NOMO-1 treated with dmso at 0.1 percent for 144 hours (cell line): ENCODE measurements around the gene LAMA4.

ENCODE experiments used
- DNase-seq: peaks from one replicate; lab custom pipeline; 2025; ENCODE audit not compliant: unreplicated experiment; lab: John Stamatoyannopoulos, UW

LAMA4 gene

DNA sequence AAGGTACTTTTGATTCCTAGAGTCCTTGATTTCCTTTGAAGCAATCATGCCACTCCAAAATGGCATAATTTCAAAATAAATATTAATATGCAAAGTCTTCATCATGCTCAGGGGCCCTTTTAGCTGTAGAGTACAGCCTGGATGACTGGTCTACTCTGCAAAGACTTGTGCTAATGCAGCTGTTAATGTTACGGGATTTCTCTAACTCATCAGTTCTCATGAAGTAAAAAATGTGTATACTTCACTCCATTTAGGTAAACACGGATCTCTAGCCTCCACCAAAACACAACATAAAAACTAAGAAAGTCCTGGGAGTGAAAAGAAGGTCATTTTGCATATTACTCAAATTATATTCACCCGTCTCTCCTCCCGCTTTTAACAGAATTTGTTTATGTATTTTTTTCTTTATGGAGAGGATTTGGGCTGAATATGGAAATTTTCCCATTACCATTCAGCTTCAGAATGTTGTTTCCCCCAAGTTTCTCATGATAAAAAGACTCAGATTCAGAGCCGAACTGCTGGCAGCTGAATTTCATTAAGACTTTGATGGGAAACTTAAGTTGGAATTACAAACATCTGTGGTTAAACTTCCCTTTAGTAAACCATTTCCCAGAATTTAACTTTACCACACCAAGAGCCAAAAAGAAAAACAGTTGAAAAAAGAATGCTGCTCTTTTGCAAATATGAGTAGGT is 8.7 kb downstream of the LAMA4 start:
- DNase-seq = no peak

DNA sequence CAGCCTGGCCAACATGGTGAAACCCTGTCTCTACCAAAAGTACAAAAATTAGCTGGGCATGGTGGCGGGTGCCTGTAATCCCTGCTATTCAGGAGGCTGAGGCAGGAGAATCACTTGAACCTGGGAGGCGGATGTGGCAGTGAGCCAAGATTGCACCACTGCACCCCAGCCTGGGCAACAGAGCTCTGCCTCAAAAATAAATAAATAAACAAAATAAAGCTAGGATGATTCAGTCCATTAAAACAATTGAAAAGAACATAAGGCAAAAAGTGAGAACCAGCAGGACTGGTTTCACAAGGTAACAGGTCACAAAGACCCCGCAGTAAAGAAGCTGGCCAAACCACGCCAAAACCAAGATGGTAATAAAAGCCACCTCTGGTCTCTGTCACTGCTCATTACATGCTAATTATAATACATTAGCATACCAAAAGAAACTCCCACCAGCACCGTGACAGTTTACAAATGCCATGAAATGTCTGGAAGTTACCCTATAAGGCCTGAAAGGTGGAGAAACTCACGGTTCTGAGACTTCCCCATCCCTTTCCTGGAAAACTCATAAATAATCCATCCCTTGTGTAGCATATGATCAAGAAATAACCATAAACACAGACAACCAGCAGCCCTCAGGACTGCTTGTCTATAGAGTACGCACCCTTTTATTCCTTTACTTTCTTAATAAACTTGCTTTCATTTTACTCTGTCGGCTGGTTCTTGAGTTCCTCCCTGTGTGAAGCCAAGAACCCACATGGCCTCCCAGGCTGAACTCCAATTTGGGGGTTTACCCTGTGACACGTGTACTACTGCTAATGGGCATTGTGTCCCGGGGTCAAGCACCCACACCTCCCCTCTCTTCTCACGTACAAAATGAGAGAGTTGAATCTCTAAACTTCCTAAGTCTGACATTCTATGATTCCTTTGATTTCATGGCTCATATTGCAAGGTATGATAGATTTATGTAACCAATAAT is 10.2 kb downstream of the LAMA4 start:
- DNase-seq = no peak

DNA sequence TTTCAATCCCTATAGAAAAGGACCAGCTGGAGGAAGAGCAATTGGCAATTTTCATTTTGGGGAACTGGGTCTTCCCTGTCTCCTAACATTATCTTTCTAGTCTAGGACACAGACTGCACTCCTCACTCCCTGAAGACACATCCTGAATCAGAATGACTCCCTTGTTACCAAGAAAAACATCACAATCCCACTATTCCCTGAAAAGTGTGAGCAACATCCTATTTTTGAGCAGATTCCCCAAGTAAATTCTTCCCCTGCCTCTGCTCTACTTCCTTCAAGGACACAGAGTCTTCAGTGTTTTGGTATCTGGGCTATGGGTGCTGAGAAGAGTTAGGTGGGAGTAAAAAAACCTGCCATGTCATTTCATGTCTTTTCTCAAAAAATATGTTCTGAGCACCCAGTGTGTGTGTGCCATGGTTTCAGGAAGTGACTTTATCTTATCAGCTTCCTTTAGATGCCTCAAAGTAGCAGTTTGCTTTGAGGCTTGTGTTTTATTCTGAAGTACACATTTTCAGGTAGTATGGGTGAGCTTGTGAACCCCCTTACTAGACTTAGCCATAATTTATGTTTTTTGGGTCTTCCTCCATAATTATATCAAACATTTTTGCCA is 12.4 kb downstream of the LAMA4 start:
- no peak for DNase-seq

DNA sequence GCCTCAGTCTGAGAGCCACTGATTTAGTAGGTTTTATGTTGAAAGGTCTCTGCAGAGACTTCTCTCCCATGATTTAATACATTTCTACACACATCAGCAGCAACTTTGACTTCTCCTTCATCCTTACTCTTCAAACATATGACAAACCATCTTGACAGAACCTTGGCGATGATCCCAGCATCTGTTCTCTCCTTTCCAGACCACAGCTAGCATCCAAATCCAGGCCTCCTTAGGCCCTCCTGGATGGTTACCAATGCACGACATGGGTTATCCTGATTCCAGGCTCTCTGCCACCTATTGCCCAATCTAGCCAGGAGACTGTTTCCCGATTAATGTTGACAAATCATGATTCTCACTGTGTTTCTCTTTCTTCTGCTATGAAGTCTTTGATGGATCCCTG is 16.8 kb downstream of the LAMA4 start:
- DNase-seq = no peak

DNA sequence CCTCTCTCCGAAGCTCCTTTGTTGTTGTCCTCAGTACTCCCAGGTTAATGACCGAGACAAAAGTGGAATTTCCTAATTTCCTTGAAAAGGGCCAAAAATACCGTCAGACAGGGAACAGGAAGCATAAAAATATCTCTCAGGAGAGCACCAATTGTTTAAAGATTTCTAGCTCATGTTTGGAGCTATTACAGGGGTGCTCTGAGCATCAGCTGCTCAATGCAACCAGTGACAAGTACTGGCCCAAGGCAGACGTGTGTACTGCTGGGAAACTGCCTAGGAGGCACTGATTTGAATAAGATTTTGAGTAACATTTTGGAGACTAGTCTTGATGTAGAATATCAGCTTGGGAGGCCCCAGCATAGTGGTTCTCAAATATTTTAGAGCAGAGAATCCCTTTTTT is 17.3 kb downstream of the LAMA4 start:
- no peak for DNase-seq

DNA sequence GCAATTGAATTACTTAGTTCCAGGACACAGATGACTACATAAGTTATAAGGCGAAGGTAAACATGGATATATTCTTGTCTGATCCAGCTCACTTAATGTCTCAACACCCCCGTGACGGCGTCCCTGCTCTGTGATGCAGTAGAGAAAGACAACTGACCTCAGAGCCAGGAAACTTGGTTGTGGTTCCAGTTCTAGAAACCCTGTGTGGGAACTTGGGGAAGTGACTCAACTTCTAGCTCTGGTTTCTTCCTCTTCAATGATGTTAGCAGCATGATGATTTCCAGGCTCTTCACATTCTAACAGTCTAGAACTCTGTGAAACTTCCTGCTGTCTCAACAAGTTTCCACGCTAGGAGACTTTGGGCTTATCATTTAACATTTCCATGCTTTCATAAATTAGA is 18.4 kb downstream of the LAMA4 start:
- DNase-seq = no peak

DNA sequence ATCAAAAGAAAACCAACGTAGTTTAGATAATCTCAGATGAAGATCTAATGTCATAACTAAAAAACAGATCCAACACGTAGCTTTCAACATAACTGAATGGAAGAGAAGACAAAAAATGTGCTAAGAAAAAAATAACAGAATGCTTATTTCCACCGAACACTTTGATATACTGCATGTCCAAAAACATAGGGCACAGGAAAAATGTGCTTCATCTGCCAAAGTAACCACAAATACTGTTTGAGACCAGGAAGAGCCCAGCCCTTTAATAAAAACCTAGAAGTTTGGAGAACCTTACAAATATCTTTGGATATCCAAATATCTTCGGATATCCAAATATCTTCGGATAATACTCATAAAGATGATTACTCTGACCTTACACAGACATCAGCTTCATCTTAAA is 19.8 kb downstream of the LAMA4 start:
- no peak for DNase-seq

DNA sequence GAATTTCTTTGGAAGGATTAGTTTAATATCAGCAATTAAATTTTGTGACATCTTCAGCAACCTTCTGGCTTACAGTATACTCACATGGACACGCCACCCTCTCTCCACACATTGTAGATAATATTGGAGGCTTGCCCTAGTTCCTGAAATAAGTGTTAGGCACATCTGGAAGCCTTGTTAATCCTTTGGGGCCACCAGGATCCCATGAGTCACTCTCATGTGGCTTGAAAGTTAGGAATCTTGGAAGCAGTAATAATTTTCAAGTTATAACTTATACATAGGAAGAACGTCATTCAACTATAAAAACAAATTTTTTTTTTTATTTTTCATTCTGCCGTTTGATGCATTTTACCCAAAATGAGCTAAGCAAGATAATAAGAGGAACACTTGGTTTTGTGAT is 20.5 kb downstream of the LAMA4 start:
- no peak for DNase-seq

DNA sequence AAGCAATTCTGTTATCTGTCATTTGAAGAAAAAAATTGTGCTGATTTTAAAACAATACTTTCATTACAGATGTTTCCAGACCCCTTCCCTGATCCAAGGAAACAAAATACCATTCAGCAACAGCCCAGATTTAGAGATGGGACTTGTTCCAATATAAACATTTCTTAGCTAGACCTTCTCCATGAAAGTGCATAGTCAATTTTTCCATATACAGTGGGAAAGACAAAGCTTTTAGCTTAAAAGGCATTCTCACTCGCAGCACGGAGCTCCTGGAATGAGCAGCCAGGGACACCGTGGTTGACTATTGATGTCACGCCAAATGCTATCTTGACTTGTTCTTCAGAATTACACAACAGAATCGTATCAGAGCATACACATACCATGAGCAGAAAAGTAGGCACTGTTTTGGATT is 21.5 kb downstream of the LAMA4 start:
- DNase-seq = no peak

DNA sequence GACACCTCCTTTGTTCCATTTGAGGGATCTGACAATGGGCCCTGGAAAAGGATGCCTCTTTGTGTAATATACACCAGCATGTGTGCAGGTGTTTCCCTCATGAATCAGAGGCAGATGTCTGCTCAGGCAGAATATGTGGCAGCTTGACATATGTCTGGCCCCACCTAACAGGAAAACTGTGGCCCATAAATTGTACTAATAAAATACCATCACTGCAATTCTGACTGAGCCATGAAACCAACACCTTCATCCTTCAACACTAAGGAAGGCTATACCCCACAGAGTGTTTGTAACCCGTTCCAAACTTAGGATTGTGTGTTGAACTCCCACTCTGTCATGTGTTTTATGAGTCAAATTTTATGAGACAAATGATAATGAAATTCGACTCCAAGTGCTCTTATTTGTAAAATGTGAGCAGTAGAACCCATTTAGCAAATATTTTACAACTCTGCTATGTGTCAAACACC is 22.7 kb downstream of the LAMA4 start:
- no peak for DNase-seq

DNA sequence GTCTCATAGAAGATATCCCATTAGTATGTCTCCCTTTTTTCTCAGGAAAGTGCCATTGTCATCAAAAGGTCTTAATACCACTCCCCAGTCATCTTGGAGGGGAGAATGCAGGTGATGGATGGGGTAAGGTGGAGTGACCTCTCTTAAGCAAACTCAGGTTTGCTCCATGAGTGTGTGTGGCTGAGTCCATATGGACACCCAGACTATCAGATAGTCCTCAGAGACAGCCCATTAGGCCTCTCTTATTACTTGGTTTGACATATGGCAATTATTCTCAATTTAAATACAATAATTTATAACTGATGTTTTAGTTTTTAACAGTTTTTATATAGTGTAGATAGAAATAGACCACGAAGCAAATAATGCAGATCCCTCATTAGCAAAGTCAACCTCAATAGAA is 23.2 kb downstream of the LAMA4 start:
- no peak for DNase-seq

DNA sequence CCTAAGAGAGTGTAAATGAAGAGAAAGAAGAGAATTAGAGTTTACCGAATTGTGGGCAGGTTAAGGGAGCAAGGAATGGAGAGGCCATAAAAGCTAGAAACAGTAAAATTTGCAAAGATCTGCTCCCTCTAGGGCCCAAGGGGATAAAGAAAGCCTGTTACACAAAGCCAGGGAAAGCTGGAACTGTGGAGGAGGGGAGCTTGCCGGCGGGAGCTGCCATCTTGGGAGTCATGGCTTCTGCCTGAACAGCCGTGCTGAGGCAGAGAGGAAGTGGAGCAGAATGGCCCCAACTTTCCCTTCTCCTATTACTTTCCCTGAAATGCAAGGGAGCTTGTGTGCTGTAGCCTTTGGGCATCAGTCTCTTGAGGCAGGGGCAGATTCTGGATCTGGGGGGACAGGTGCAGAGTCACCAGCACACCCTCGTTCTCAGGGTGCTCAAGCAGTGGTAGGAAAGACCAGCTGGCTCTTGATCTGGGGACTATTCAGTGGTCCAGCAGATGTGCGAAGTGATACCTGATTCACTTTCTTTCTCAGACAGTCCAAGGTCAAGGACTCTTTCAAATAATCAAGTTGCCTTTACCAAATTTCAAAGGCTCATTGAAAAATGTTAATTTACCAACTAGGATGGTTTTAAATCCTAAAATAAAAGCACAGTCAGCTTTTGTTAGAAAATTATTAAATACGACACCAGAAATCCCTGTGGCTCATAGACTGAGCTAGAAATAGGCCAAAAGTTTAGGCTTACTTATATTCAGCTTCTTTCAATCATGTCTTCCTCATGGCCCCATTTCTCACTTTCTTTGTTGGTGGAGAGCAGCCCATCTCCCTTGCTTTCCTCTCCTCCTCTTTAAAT is 25.7 kb downstream of the LAMA4 start:
- no peak for DNase-seq

DNA sequence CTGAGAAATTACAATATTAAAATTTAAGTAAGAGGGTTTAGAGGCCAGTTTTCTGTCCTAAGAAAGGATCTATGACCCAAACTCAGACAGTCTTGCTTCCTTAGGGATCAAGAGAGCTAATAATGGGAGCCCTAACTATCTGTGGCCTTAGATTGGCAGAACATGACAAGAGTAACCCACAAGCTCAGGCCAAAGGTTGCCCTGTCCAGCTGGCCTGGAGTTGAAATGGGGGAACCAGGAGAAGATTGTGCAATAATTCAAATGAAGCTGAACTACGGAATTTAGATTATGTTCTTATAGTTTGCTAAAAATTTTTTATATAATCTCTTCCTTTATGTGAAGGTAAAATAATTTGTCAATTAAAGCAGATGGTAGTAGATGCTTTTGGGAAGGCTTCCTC is 26.4 kb downstream of the LAMA4 start:
- no peak for DNase-seq

DNA sequence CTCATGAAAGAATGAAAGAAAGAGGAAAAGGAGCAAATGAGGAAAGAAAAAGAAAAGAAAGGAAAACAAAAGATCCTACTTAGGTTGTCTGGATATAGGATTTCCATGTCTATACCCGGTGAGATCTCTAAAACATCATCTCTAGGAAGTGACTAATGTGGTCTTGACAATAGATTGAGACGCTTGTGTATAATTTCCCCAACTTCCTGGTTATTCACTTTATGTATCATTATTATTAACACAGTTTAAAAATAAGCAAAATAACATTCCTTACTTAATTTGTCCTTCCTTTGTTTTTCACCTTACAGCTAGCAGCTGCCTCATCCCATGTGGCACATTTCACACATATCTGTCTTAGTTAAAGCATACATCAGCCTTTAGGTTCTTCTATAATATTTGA is 27.0 kb downstream of the LAMA4 start:
- no peak for DNase-seq

DNA sequence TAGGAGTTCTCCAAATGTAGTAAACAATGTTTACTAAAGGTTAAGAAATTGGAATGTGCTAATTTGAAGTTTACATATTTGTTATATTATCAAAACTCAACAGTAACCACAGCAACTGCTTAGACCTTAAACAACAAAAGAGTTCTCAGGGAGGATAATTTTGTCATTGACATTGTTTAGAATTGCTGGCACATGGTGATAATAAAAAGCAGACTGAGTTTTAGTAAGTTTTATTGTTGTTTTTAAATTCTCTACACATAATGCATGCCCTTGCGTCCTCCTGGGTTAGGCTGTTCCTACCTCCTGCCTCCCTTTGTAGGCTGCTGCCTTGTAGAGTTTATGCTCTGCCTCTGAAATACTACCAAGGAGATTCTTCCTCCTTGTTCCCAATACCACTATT is 28.7 kb downstream of the LAMA4 start:
- DNase-seq = no peak

DNA sequence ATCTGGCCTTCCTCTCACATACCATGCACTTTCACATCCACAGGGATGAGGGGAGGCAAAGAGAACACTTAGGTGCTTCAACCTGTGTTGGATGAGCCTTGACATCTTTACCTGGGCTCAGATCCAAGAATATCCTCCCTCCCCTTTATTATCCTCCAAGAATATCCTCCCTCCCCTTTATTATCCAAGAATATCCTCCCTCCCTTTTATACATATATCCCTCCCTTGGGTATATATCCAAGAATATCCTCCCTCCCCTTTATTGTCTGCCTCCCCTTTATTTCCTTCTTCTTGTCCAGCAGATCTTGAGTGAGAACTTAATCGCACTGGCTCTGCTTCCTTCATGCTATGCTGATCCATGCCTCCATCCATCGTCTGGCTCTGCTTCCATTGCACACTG is 30.3 kb downstream of the LAMA4 start:
- no peak for DNase-seq

DNA sequence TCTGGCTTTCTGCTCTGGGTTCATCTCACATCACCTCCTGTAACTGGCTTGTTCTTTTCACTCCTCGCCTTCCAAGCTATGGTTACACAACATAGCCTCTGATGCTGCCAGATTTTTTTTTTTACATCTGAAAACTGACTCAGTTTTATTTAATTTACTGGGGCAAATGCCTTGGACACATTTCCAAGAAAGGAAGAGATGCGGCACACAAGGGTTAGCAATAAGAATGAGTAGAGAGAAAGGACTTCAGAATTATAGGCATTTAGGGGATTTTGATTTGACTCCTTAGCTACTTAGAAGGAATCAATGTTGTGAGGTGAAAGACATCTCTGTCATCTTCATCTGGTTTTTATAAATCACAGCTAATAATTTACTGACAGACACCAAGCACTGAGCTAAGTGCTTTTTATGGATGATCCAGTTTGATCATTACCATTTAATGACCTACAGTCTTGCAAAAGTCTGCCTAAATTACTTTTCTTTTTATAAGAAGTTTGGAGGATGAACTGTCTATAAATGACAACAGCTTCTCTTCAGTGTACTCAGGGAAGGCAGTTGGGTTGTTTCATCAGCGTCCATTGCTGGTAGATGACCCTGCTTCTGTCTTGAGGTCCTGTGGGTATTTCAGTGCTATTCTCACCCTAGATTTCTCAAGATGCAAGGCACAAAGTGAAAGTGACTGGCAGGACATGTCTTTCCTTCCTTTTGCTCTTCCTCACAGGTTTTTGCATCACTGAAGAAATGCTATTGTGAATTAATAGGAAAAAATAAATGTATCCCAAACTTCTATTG is 31.1 kb downstream of the LAMA4 start:
- no peak for DNase-seq

DNA sequence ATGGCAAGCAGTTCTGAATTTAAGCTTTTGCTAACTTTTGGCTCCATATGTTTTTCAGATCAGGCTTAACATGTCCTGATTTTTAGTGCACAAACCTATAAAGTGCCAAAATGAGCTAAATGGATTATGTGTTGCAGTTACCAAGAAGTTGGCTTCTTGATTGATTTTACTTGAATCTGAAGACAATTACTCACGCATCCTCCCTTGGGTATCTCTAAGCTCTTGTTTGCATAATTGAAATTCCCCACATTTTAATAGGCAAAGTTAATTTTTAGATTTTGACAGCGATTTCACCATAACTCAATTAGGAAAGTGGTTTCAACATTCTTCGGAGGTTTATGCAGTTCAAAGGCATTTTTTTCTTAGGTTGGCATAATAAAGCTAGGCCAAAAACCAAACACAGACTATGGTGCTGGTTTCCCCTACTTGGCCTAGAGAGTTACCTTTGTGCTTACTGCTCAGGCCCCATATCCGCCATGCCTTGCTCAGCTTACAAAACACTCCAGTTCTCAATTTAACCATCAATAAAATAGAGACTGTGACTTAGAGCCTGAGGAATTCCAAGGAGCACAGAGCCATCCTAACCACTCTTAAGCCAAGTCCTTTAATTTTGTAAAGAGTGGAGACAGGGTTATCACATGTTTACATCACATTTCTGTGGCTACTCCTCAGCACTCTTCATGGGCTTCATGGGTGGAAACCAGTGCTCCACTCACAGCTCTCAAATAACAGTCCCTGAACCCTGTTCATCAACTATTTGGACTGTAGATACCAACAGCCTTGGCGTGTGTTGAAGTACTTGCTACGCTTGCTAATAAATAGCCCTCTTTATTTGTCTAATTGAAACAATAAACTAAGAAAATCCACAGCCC is 32.1 kb downstream of the LAMA4 start:
- no peak for DNase-seq

DNA sequence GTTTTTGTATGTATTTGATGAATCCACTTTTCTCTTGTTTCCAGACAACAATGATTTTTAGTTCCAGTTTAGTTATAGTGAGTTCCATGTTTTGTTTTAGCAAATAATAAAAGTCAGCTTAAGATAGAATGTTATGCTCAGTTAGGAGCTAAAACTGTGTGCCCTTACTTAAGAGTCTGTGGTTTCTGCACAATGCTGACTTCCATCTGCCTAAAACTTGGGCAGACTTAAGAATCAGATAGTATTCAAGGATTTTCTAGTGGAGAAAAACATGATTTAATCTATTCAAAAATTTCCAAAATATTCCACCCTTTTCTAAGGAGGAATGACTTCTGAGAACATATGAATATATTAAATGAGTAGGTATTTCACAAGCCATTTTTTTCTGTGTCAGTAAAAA is 32.8 kb downstream of the LAMA4 start:
- DNase-seq = no peak
